Measurements from ENCODE around the gene ACOXL.
A peak's percentile ranks its signal among the peaks of the same experiment; 100 is the strongest.

Gene ACOXL

GRCh38 chr2:110848519-110849030 lies 116.2 kb downstream of the ACOXL start:
- no peak for TF ChIP-seq CTCF (IDR thresholded peaks at IDR 0.05; ENCODE audit: low read depth, low read length)
- in situ Hi-C loops (cut with HindIII; ENCODE audit: low sequenced_read_pairs) = no loop called here
- H3K4me3 ChIP-seq (ENCODE audit: low read depth, low read length) = no peak overlapping the region
- no peak for DNase-seq (ENCODE audit: low read depth, low spot score)

GRCh38 chr2:110851531-110851930 lies 119.2 kb downstream of the ACOXL start:
- no peak overlapping the region for H3K4me3 ChIP-seq (ENCODE audit: low read depth, low read length)
- in situ Hi-C loops (cut with HindIII; ENCODE audit: low sequenced_read_pairs) = loop anchor here (25.0 kb wide), 1 partner anchor 211 kb away; no protein-coding TSS in a partner anchor
- TF ChIP-seq CTCF (IDR thresholded peaks at IDR 0.05; ENCODE audit: low read depth, low read length) = no peak
- DNase-seq (ENCODE audit: low read depth, low spot score) = no peak

DNA sequence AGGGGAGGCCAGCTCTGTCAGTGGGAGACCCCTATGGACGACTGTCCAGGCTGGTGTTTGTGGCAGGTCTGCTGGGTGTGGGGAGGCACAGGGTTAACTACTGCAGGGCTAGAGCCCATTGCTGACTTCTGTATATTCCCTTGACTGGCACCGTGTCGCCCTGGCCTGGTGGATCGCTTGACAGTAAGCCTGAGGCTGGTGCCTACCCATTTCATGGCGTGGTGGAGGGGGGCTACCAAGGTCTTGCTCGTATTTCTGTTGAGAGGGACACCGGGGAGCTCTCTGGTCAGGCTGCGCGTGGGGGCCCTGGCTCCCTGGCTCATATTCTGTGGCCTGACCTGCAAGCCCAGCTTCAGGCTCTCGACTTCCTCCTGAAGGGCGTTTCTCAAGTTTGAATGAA lies 119.7 kb downstream of the ACOXL start:
- no peak for TF ChIP-seq CTCF (IDR thresholded peaks at IDR 0.05; ENCODE audit: low read depth, low read length)
- in situ Hi-C loops (cut with HindIII; ENCODE audit: low sequenced_read_pairs) = loop anchor here (25.0 kb wide), 1 partner anchor 210 kb away; no protein-coding TSS in a partner anchor
- no peak for DNase-seq (ENCODE audit: low read depth, low spot score)
- no peak overlapping the region for H3K4me3 ChIP-seq (ENCODE audit: low read depth, low read length)

DNA sequence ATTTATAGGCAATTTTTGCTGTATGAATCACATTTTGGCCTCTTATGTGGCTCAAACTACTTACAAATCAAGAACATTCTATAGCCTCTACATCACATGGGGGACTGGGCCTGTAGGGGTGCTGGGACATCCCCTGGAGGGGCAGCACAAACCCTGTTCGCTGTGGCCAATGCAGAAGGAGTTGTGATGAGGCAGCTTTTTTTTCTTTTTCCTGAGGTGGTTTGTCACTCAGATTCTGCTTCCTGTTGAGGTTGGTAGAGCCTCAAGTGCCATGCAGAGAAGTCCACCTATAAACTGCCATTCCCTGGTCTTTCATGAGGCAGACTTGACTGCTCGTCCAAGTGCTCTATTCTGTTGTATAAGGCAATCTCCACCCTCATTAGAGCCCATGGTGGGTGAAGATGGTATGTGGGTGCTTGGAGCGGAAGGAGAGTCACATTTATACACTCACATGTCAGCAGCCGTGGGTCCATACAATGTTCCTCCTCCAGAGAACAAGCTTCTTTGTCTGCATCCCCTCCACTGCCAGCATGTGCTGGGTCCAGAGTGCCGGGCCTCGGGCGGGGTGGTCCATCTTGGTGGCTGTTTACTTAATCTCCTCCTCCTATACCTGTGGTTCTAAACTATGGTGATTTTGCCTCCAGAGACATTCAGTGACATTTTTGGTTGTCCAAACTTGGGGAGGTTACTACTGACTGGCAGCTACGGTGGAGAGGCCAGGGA lies 120.3 kb downstream of the ACOXL start:
- no peak for DNase-seq (ENCODE audit: low read depth, low spot score)
- no peak overlapping the region for H3K4me3 ChIP-seq (ENCODE audit: low read depth, low read length)
- in situ Hi-C loops (cut with HindIII; ENCODE audit: low sequenced_read_pairs) = loop anchor here (25.0 kb wide), 1 partner anchor 210 kb away; no protein-coding TSS in a partner anchor
- no peak for TF ChIP-seq CTCF (IDR thresholded peaks at IDR 0.05; ENCODE audit: low read depth, low read length)

- peak; percentile 3 for DNase-seq (ENCODE audit: low read depth, low spot score)
- no peak overlapping the region for H3K4me3 ChIP-seq (ENCODE audit: low read depth, low read length)
Observed at GRCh38 chr2:110853516-110853915, 121.1 kb downstream of the ACOXL start.

DNA sequence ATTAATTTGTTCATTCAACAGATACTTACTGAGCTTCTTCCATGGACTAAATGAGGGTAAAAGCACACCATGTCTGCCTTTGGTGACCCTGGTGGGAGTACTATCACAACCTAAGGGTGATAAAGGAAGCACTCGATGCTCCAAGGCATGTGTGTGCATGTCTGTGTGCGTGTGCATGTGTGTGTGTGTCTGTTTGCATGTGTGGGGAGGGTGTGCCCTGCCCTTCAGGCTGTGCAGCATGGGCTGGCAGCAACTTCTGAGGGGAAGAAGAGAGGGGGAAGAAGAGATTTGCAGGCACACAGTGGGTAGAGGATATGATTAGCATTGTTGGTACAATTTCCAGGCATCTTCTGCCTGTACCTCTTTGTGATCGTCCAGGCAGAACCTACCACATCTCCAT lies 121.6 kb downstream of the ACOXL start:
- in situ Hi-C loops (cut with HindIII; ENCODE audit: low sequenced_read_pairs) = loop anchor here (25.0 kb wide), 1 partner anchor 208 kb away; no protein-coding TSS in a partner anchor
- DNase-seq (ENCODE audit: low read depth, low spot score) = no peak
- no peak for TF ChIP-seq CTCF (IDR thresholded peaks at IDR 0.05; ENCODE audit: low read depth, low read length)
- no peak overlapping the region for H3K4me3 ChIP-seq (ENCODE audit: low read depth, low read length)

More at GRCh38 chr2:110853516-110853915, 121.1 kb downstream of the ACOXL start:
- in situ Hi-C loops (cut with HindIII; ENCODE audit: low sequenced_read_pairs) = loop anchor here (25.0 kb wide), 1 partner anchor 209 kb away; no protein-coding TSS in a partner anchor
- peak; percentile 78 for TF ChIP-seq CTCF (IDR thresholded peaks at IDR 0.05; ENCODE audit: low read depth, low read length)

All from astrocyte of the spinal cord (primary cell).